Activated CD8-positive, alpha-beta T cell treated with anti-CD3 and anti-CD28 coated beads, Interleukin-2, amount 10 ng/mL, durations not matched to agents 7 days and 5 days (primary cell): ENCODE measurements around the gene CTIF. TPM values are rescaled to one million over a fixed set of nuclear protein-coding genes. Genes with fewer than 3 reads are reported as not detected.

Experiments used
- ATAC-seq: fragments of 150-1000 bp; cut with Tn5 transposase; one replicate; pipeline ENCODE4 v1.10.0; 2021; ENCODE audit warnings: moderate library complexity
- CTCF ChIA-PET: fragments of 350-600 bp; sonication (Branson Sonifier 250); formaldehyde crosslinking; loops from one replicate; lab custom pipeline; 2021; ENCODE audit warnings: antibody characterized with exemption; lab: Charles Lee
- POLR2A ChIA-PET: fragments of 350-600 bp; sonication (Branson Sonifier 250); formaldehyde crosslinking; loops from one replicate; lab custom pipeline; 2021; ENCODE audit warnings: antibody characterized with exemption; lab: Charles Lee
- DNase-seq: peaks from one replicate; pipeline ENCODE4 v3.0.0-alpha.2; 2020
- H3K27ac Mint-ChIP-seq: one replicate; pipeline ENCODE4 v1.8.0; 2021; ENCODE audit warnings: mild to moderate bottlenecking, mixed read lengths
- H3K27me3 Mint-ChIP-seq: one replicate; pipeline ENCODE4 v1.8.0; 2021; ENCODE audit warnings: low read depth, mixed read lengths
- H3K36me3 Mint-ChIP-seq: one replicate; pipeline ENCODE4 v1.8.0; 2021; ENCODE audit warnings: low read depth, mixed read lengths
- H3K4me1 Mint-ChIP-seq: one replicate; pipeline ENCODE4 v1.8.0; 2021; ENCODE audit warnings: low read depth, mixed read lengths
- H3K4me3 Mint-ChIP-seq: one replicate; pipeline ENCODE4 v1.8.0; 2021; ENCODE audit warnings: mild to moderate bottlenecking, mixed read lengths
- H3K9me3 Mint-ChIP-seq: one replicate; pipeline ENCODE4 v1.8.0; 2022; ENCODE audit warnings: mixed read lengths; ENCODE audit not compliant: insufficient read depth
- total RNA-seq, 2 experiments: library from RNA; stranded (reverse); gene quantifications; one replicate each; pipeline ENCODE4 v1.2.3, GENCODE V29; 2021

The CTIF gene
- total RNA-seq, 2 experiments from 2014 or later: 1.3 to 2.1 TPM

- Mint-ChIP-seq H3K27me3 (no peaks in the 10 kb centered on the region), H3K9me3 (no peaks in the 10 kb centered on the region), H3K27ac (peak overlapping the region; percentile 64), H3K4me3 (no peak overlapping the region), H3K4me1 (peaks cover 85% of the 10 kb centered on the region), H3K36me3 (peaks cover 7% of the 10 kb centered on the region)
- CTCF ChIA-PET: interaction anchor here (0.5 kb wide), 1 partner anchor 37 kb away, joined by 3 read pairs; no protein-coding TSS in a partner anchor
- ATAC-seq (no peak), DNase-seq (no peak)
- POLR2A ChIA-PET: interaction anchor here (0.9 kb wide), 1 partner anchor 93 kb away, joined by 3 read pairs; no protein-coding TSS in a partner anchor
Measured at GRCh38 chr18:48836231-48836805, 297.5 kb downstream of the CTIF start.

- H3K27ac Mint-ChIP-seq: peak overlapping the region; percentile 64
Measured at GRCh38 chr18:48836806-48837615, 298.2 kb downstream of the CTIF start.

GRCh38 chr18:48837676-48838075 lies 298.8 kb downstream of the CTIF start:
- DNase-seq: no peak
- H3K4me3 Mint-ChIP-seq: no peak overlapping the region

More at GRCh38 chr18:48836806-48837615, 298.2 kb downstream of the CTIF start:
- H3K27me3 Mint-ChIP-seq: no peaks in the 10 kb centered on the region
- H3K4me1 Mint-ChIP-seq: peaks cover 88% of the 10 kb centered on the region
- H3K9me3 Mint-ChIP-seq: no peaks in the 10 kb centered on the region
- ATAC-seq (no peak), DNase-seq (no peak)
- POLR2A ChIA-PET: no interaction called here
- peaks cover 5% of the 10 kb centered on the region for H3K36me3 Mint-ChIP-seq
- no peak overlapping the region for H3K4me3 Mint-ChIP-seq
- CTCF ChIA-PET: no interaction called here

GRCh38 chr18:48838166-48838775 lies 299.4 kb downstream of the CTIF start:
- DNase-seq (no peak), ATAC-seq (no peak)
- ChIA-PET POLR2A (no interaction called here), CTCF (interaction anchor here (1.0 kb wide), 1 partner anchor 11 kb away, joined by 3 read pairs; no protein-coding TSS in a partner anchor)
- H3K4me3 Mint-ChIP-seq: no peak overlapping the region
- peaks cover 87% of the 10 kb centered on the region for H3K4me1 Mint-ChIP-seq
- H3K27ac Mint-ChIP-seq: peak overlapping the region; percentile 83
- H3K27me3 Mint-ChIP-seq: no peaks in the 10 kb centered on the region
- H3K9me3 Mint-ChIP-seq: no peaks in the 10 kb centered on the region
- H3K36me3 Mint-ChIP-seq: no peaks in the 10 kb centered on the region

More at GRCh38 chr18:48837676-48838075, 298.8 kb downstream of the CTIF start:
- H3K27ac Mint-ChIP-seq: peak overlapping the region; percentile 64
- peaks cover 5% of the 10 kb centered on the region for H3K36me3 Mint-ChIP-seq
- POLR2A ChIA-PET: no interaction called here
- H3K27me3 Mint-ChIP-seq: no peaks in the 10 kb centered on the region
- H3K4me1 Mint-ChIP-seq: peaks cover 89% of the 10 kb centered on the region
- ATAC-seq: no peak
- H3K9me3 Mint-ChIP-seq: no peaks in the 10 kb centered on the region
- CTCF ChIA-PET: no interaction called here

GRCh38 chr18:48838921-48839818 lies 300.3 kb downstream of the CTIF start:
- ChIA-PET CTCF (interaction anchor here (1.0 kb wide), 1 partner anchor 12 kb away, joined by 3 read pairs; no protein-coding TSS in a partner anchor), POLR2A (no interaction called here)
- Mint-ChIP-seq H3K9me3 (no peaks in the 10 kb centered on the region), H3K27me3 (no peaks in the 10 kb centered on the region), H3K36me3 (no peaks in the 10 kb centered on the region), H3K4me1 (peaks cover 87% of the 10 kb centered on the region), H3K4me3 (no peak overlapping the region), H3K27ac (peak overlapping the region; percentile 83)
- ATAC-seq (no peak), DNase-seq (no peak)

GRCh38 chr18:48839819-48840490 lies 301.1 kb downstream of the CTIF start:
- no peaks in the 10 kb centered on the region for H3K36me3 Mint-ChIP-seq
- ATAC-seq: no peak
- peaks cover 85% of the 10 kb centered on the region for H3K4me1 Mint-ChIP-seq
- POLR2A ChIA-PET: no interaction called here
- CTCF ChIA-PET: no interaction called here
- DNase-seq: no peak
- H3K9me3 Mint-ChIP-seq: no peaks in the 10 kb centered on the region
- H3K4me3 Mint-ChIP-seq: no peak overlapping the region
- H3K27ac Mint-ChIP-seq: peak overlapping the region; percentile 83
- H3K27me3 Mint-ChIP-seq: no peaks in the 10 kb centered on the region

- Mint-ChIP-seq H3K27ac (no peak overlapping the region), H3K36me3 (no peaks in the 10 kb centered on the region), H3K9me3 (no peaks in the 10 kb centered on the region), H3K27me3 (no peaks in the 10 kb centered on the region), H3K4me1 (peaks cover 84% of the 10 kb centered on the region), H3K4me3 (no peak overlapping the region)
- DNase-seq (no peak), ATAC-seq (no peak)
- POLR2A ChIA-PET: interaction anchor here (0.6 kb wide), 1 partner anchor 8 kb away, joined by 3 read pairs; no protein-coding TSS in a partner anchor
- CTCF ChIA-PET: no interaction called here
Measured at GRCh38 chr18:48840491-48840877, 301.7 kb downstream of the CTIF start.

GRCh38 chr18:48841381-48842258 lies 302.8 kb downstream of the CTIF start:
- CTCF ChIA-PET: interaction anchor here (1.0 kb wide), 1 partner anchor 9 kb away, joined by 3 read pairs; no protein-coding TSS in a partner anchor

GRCh38 chr18:48842259-48843061 lies 303.6 kb downstream of the CTIF start:
- peak; percentile 76 for DNase-seq
- ChIA-PET CTCF (interaction anchor here (0.9 to 1.5 kb wide), 5 partner anchors 9 to 109 kb away, joined by 3 to 4 read pairs (median 3); no protein-coding TSS in a partner anchor), POLR2A (interaction anchor here (0.5 to 2.0 kb wide), 3 partner anchors 8 to 767 kb away, joined by 3 to 6 read pairs (median 4); no protein-coding TSS in a partner anchor)
- peaks cover 70% of the 10 kb centered on the region for H3K4me1 Mint-ChIP-seq
- H3K4me3 Mint-ChIP-seq: peak overlapping the region; percentile 55
- ATAC-seq: peak; percentile 87
- H3K9me3 Mint-ChIP-seq: no peaks in the 10 kb centered on the region
- H3K27me3 Mint-ChIP-seq: peaks cover 7% of the 10 kb centered on the region
- no peaks in the 10 kb centered on the region for H3K36me3 Mint-ChIP-seq
- peak overlapping the region; percentile 92 for H3K27ac Mint-ChIP-seq

More at GRCh38 chr18:48841381-48842258, 302.8 kb downstream of the CTIF start:
- POLR2A ChIA-PET: no interaction called here
- Mint-ChIP-seq H3K36me3 (no peaks in the 10 kb centered on the region), H3K9me3 (no peaks in the 10 kb centered on the region), H3K27ac (peak overlapping the region; percentile 92), H3K4me1 (peaks cover 78% of the 10 kb centered on the region), H3K27me3 (peaks cover 6% of the 10 kb centered on the region), H3K4me3 (no peak overlapping the region)
- DNase-seq (no peak), ATAC-seq (no peak)
